ENCODE measurements around the gene ABCA9.

- TF ChIP-seq CTCF (IDR thresholded peaks at IDR 0.05) (peak in 1 of 6 experiments; percentile 2), POLR2A (IDR thresholded peaks at IDR 0.05) (peak in 1 of 2 donors; percentile 13)
These were observed 9.5 kb downstream of the ABCA9 start for GRCh38 chr17:69050999-69051775.

Measured in adrenal gland (tissue), 5 donors.